Measurements from ENCODE around the gene ABHD16A.
A peak's percentile ranks its signal among the peaks of the same experiment; 100 is the strongest.

The ABHD16A gene

GRCh38 chr6:31642798-31643570, 60.1 kb downstream of the ABHD16A start:
- Histone ChIP-seq H3K4me1 (no peaks in the 10 kb centered on the region), H3K4me2 (no peak overlapping the region), H3K36me3 (peaks cover 99% of the 10 kb centered on the region), H4K20me1 (peaks cover 77% of the 10 kb centered on the region), H3K9me3 (no peaks in the 10 kb centered on the region), H3K4me3 (no peak overlapping the region), H3K27ac (no peak overlapping the region), H3K27me3 (no peaks in the 10 kb centered on the region), H3K9ac (no peak overlapping the region)
- TF ChIP-seq Cebpa-rat (IDR thresholded peaks at IDR 0.05) = no peak

- peaks cover 10% of the 10 kb centered on the region; the same call in 1 of the 2 replicates for H3K4me1 ChIP-seq
- no peak overlapping the region for H3K4me3 ChIP-seq
- no peak overlapping the region for H3K27ac ChIP-seq
- H3K36me3 ChIP-seq = peaks cover 97% of the 10 kb centered on the region
- H3K27me3 ChIP-seq = no peaks in the 10 kb centered on the region
- H3K9ac ChIP-seq = no peak overlapping the region
- no peak overlapping the region for H3K4me2 ChIP-seq
- no peak for TF ChIP-seq Cebpa-rat (IDR thresholded peaks at IDR 0.05)
- H3K9me3 ChIP-seq = no peaks in the 10 kb centered on the region
- H4K20me1 ChIP-seq = peaks cover 89% of the 10 kb centered on the region
Measured at GRCh38 chr6:31641370-31641769, 61.8 kb downstream of the ABHD16A start.

GRCh38 chr6:31640612-31641011, 62.5 kb downstream of the ABHD16A start:
- Histone ChIP-seq H3K4me3 (no peak overlapping the region), H3K27ac (no peak overlapping the region), H4K20me1 (peaks cover 89% of the 10 kb centered on the region), H3K36me3 (peaks cover 97% of the 10 kb centered on the region), H3K4me2 (no peak overlapping the region), H3K9ac (no peak overlapping the region), H3K9me3 (no peaks in the 10 kb centered on the region), H3K4me1 (peaks cover 12% of the 10 kb centered on the region; the same call in 1 of the 2 replicates), H3K27me3 (no peaks in the 10 kb centered on the region)
- TF ChIP-seq Cebpa-rat (IDR thresholded peaks at IDR 0.05) = no peak

GRCh38 chr6:31639449-31639861, 63.7 kb downstream of the ABHD16A start:
- Histone ChIP-seq H3K4me2 (no peak overlapping the region), H3K27me3 (no peaks in the 10 kb centered on the region), H3K9me3 (no peaks in the 10 kb centered on the region), H3K4me3 (no peak overlapping the region), H3K4me1 (peaks cover 12% of the 10 kb centered on the region; the same call in 1 of the 2 replicates), H3K36me3 (peaks cover 97% of the 10 kb centered on the region), H3K9ac (no peak overlapping the region), H3K27ac (0 out of 2 replicates have a peak overlapping the region, but pooled peaks have one; percentile 18), H4K20me1 (peaks cover 92% of the 10 kb centered on the region)
- no peak for TF ChIP-seq Cebpa-rat (IDR thresholded peaks at IDR 0.05)

GRCh38 chr6:31639043-31639442, 64.1 kb downstream of the ABHD16A start:
- Histone ChIP-seq H3K27ac (0 out of 2 replicates have a peak overlapping the region, but pooled peaks have one; percentile 18), H3K4me3 (no peak overlapping the region), H3K9ac (no peak overlapping the region)

More at GRCh38 chr6:31639043-31639442, 64.1 kb downstream of the ABHD16A start:
- Histone ChIP-seq H3K36me3 (peaks cover 97% of the 10 kb centered on the region), H4K20me1 (peaks cover 92% of the 10 kb centered on the region), H3K4me1 (peaks cover 12% of the 10 kb centered on the region; the same call in 1 of the 2 replicates), H3K9me3 (no peaks in the 10 kb centered on the region), H3K27me3 (no peaks in the 10 kb centered on the region), H3K4me2 (no peak overlapping the region)
- TF ChIP-seq Cebpa-rat (IDR thresholded peaks at IDR 0.05) = no peak

Measured in BLaER1 (cell line).